ENCODE measurements around the gene ADGRL2. TPM values are rescaled to one million over a fixed set of nuclear protein-coding genes. Genes with fewer than 3 reads are reported as not detected.

ADGRL2 gene
- total RNA-seq, 4 donors from 2014 or later, result 24.4 to 57.1 (median 45.4) TPM

- no peak overlapping the region for H3K4me3 ChIP-seq (ENCODE audit: low read depth, poor library complexity, severe bottlenecking)
- 83 to 85% methylated on average over 4 of the region's 4 CpGs for WGBS, 2 donors
- TF ChIP-seq CTCF (IDR thresholded peaks at IDR 0.05) (no peak), POLR2A (IDR thresholded peaks at IDR 0.05) (no peak)
- no peak for DNase-seq (ENCODE audit: low spot score in 2 of 2)
- intact Hi-C loops (cut with DNase I; ENCODE audit: low total_unique reads), result no loop called here
Observed at GRCh38 chr1:81921344-81921743, 120.6 kb downstream of the ADGRL2 start.

DNA sequence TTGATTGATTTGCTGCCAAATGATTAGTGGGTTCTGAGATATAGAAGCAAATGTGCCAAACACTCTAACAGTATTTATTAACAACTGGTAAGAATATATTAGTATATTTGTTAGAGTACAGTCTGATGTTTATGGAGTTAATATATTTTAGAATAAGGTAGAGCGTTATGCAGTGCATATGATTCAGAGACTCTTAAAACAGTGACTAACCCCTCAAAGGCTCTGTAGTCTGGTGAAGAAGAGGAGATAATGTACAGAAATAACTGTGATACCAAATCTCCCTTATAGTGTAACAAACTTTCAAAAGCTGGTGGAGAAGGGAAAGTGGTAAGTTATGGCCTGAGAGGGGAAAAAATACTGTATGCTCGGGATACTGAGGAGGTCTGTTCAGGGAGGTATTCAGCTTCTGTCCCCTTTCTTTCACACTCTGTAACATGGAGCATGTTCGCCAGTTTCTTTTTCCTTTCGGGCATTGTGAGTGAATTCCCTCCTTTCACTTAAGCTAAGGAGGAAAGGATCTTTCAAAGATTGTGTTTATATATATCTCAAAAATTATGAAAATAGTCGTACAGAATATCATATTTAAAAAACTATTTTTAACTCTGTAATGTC is 121.2 kb downstream of the ADGRL2 start:
- DNase-seq (ENCODE audit: low spot score in 2 of 2), result no peak
- TF ChIP-seq POLR2A (IDR thresholded peaks at IDR 0.05) (no peak), CTCF (IDR thresholded peaks at IDR 0.05) (no peak)
- 65 to 75% methylated on average over 5 of the region's 5 CpGs for WGBS, 2 donors
- intact Hi-C loops (cut with DNase I; ENCODE audit: low total_unique reads), result no loop called here
- no peak overlapping the region for H3K4me3 ChIP-seq (ENCODE audit: low read depth, poor library complexity, severe bottlenecking)

- 42 to 61% methylated on average over 2 of the region's 2 CpGs for WGBS, 2 donors
- TF ChIP-seq CTCF (IDR thresholded peaks at IDR 0.05), result no peak
- intact Hi-C loops (cut with DNase I; ENCODE audit: low total_unique reads), result no loop called here
- DNase-seq (ENCODE audit: low spot score in 2 of 2), result no peak
- H3K4me3 ChIP-seq (ENCODE audit: low read depth, poor library complexity, severe bottlenecking), result no peak overlapping the region
Observed at GRCh38 chr1:81922955-81923354, 122.2 kb downstream of the ADGRL2 start.

GRCh38 chr1:81929106-81929505 is 128.4 kb downstream of the ADGRL2 start:
- TF ChIP-seq POLR2A (IDR thresholded peaks at IDR 0.05) (no peak), CTCF (IDR thresholded peaks at IDR 0.05) (no peak)
- WGBS, 2 donors, result 97 to 98% methylated on average over 4 of the region's 4 CpGs
- no peak overlapping the region for H3K4me3 ChIP-seq (ENCODE audit: low read depth, poor library complexity, severe bottlenecking)
- DNase-seq (ENCODE audit: low spot score in 2 of 2), result no peak
- intact Hi-C loops (cut with DNase I; ENCODE audit: low total_unique reads), result no loop called here

- WGBS, 2 donors, result 25 to 37% methylated on average over 2 of the region's 2 CpGs
- TF ChIP-seq CTCF (IDR thresholded peaks at IDR 0.05) (no peak), POLR2A (IDR thresholded peaks at IDR 0.05) (no peak)
- no peak for DNase-seq (ENCODE audit: low spot score in 2 of 2)
- intact Hi-C loops (cut with DNase I; ENCODE audit: low total_unique reads), result no loop called here
- H3K4me3 ChIP-seq (ENCODE audit: low read depth, poor library complexity, severe bottlenecking), result no peak overlapping the region
Observed at GRCh38 chr1:81936853-81937252, 136.1 kb downstream of the ADGRL2 start.

Measured in lower leg skin (tissue), 4 donors.